HG03045 (cell line): Measurements from ENCODE around the gene ASPG.

ENCODE experiments used
- ATAC-seq: cut with Tn5 transposase; IDR thresholded peaks from one replicate; pipeline ENCODE4 v1.9.1; 2021; ENCODE audit warnings: mild to moderate bottlenecking, moderate library complexity; ENCODE audit not compliant: unreplicated experiment

Gene ASPG

GRCh38 chr14:104135121-104135903, 49.8 kb downstream of the ASPG start:
- no peak for ATAC-seq

- ATAC-seq = no peak
Measured at GRCh38 chr14:104135904-104136471, 50.5 kb downstream of the ASPG start.

DNA sequence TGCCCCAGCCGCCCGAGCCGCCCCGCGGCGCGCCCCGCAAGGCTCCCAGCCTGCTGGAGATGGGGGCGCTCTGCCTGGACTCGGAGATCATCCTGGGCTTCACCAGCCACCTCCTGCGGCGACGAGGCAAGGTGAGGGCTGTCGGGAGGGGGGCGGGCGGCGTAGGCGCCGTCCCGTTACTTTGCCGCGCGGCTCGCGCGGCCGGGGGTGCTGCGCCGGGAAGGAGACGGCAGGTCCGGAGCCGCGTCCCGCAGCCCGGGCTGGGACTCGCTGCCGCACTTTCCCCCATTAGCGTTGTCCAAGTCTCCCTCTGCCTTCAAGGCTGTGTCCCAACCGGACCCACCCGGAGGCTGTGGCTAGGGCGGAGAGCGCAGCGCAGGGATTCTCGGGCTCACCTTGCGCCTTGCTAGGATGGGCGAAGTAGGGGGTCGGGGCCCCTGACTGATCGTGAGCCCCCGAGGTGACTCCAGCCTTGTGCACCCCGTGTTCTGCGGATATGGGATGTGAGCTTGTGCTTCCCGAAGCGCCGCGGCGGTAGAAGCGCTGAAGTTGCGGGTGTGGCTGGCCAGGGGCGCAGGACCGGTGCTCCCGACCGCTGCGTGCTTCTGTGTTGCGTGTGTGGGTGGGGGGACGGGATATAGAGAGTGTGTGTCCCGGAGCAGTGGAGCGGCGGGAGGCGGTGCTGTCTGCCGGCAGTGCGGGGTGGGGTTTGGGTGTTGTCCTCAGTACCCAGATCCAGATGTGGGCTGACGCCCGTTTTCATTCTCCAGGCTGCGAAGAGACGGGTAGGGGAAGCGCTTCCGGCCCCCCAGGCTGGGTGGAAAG, 51.2 kb downstream of the ASPG start:
- ATAC-seq = no peak

- no peak for ATAC-seq
Measured at GRCh38 chr14:104137297-104138097, 52.0 kb downstream of the ASPG start.

GRCh38 chr14:104138098-104138717, 52.7 kb downstream of the ASPG start, which contains the start of gene KIF26A:
KIF26A (plus strand) TSS chr14:104138587; CDS start chr14:104138723, 136 bp downstream.
- no peak for ATAC-seq

DNA sequence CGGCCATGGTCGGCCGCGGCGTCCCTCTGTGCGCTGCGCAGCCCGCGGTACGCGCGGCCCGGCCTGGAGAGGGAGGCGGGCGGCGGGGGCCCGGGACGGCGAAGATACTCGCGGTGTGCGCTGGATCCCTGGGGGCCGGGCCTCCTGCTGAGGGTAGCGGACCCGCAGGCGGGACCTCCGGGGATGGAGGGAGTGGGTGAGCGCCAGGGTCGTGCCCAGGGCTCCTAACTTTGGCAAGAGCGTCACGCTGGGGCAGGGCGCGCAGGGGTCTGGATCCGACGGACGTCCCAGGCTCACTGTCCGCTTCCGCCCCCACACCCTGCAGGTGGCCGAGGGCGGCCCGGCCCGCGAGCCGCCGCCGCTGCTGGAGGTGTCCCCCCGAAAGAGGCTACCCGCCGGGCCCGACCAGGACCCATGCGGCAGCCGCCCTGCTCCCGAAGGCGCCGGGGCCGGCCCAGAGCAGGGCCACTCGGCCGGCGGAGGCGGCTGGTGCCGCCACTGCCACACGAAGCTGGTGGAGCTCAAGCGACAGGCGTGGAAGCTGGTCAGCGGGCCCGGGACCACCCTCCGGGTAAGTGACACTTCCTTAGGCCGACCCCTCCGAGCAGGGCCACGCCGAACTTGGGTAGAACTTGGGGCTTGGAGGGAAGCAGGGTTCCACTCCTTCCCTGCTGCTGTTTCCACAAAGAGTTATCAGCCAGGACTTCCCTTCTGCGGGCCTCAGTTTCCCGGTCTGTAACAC, 53.4 kb downstream of the ASPG start:
- ATAC-seq = no peak

GRCh38 chr14:104139460-104140212, 54.1 kb downstream of the ASPG start:
- ATAC-seq = no peak

- ATAC-seq = no peak
Measured at GRCh38 chr14:104140213-104140462, 54.6 kb downstream of the ASPG start.

DNA sequence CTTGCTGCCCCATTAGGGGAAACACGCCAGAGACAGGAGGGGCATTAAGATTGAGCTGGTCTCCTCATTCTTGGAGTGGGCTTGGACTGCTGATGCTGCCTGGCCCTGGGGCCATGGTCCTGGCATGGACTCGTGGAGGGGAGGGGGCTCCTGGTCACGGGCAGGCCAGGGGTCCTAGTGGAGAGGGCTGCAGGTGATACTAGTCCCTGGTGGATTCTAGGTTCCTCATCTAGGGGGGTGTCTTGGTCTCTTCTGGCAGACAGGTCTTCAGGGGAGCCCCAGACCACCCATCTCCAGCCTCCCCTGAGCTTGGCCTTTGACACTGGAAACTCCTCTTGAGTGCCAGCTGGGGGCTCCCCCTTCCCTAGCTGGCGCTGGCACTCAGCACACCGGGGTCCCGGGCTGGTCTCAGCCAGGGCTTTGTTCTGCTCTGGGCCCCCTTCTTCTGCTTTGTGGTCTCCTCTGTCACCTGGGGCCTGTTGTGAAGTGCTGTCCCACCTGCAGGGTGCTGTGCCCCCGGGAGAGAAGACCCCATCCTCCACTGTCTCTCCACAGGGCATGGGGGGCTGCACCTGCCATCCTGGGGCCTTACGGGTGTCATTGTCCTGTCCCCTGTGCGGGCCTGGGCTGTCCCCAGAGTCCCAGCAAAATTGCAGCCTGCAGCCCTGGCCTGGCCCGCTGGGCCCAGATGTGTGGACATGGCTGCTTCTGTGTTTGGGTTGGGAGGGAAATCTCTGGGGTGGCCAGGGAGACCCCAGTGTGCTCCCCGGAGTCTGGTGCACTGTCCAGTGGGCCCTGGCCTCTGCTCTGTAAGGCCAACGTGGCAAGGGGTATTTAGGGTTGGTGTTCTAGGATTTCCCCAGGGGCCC, 55.2 kb downstream of the ASPG start:
- no peak for ATAC-seq

GRCh38 chr14:104141621-104142091, 56.2 kb downstream of the ASPG start:
- no peak for ATAC-seq

GRCh38 chr14:104142136-104142945, 56.8 kb downstream of the ASPG start:
- ATAC-seq = no peak

DNA sequence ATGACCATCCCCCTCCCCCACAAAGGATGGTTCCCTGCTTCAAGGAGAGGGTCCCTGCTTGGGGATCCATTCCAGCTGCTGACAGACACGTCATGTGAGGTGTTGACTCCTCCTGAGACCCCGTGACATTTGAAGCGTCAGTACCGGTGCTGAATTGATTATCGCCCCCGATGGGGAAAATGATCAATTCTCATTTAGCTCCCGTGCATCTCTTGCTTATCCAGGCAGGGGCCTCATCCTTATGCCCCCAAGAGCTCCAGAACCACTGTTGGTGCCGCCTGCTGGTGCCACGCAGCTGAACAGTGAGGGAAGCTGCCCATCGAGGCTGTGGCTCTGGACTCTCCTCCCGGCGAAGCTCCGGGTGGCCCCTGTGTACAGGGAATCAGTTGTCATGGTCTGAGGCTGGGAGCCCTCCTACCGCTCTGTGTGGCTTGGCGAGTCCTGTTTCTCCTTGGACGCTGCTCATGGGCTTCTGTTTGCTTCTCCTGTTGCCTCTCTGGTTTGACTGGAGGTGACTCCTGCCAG, 57.5 kb downstream of the ASPG start:
- ATAC-seq = no peak

DNA sequence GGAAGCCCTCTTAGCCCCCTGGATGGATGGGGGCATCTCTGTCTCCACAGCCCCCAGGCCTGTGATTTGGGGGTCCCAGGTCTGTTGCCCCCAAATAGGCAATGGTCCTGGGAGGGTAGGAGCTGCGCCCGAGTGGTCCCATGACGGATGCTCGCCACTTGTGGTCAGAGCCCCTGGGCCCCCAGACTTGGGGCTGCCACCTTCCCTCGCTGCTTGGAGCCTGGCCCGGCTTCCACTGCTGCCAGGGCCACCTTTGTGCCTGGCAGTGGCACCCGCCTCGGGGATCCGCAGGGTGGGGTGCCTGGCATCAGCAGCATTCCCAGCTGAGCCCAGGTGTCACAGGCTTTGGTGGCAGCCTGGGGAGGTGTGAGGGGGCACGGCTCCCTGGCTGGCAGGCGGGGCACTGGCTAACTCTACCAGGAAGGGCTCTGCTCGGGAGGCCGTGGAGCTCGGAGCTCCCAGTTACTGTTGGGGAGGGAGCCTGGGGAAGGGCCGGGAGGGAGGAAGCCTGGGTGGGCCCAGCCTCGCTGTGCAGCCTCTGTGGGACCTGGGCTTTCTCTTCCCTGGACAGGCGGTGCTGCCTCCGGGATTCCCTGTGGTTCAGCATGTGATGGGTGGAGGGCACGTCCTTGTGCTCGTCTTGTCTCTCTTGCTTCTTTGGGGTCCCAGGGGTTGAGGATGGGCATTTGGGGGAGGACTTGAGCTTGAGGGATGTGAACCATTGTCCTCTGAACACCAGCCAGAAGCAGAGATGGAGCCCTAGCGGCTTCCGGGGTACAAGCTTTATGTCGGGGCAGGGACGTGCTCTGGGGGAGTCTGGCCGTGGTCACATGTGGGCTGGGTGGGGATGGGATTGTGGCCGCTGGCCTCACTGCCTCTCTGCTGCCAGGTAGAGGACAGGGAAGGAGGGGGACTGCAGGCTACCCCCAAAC, 58.3 kb downstream of the ASPG start:
- no peak for ATAC-seq

DNA sequence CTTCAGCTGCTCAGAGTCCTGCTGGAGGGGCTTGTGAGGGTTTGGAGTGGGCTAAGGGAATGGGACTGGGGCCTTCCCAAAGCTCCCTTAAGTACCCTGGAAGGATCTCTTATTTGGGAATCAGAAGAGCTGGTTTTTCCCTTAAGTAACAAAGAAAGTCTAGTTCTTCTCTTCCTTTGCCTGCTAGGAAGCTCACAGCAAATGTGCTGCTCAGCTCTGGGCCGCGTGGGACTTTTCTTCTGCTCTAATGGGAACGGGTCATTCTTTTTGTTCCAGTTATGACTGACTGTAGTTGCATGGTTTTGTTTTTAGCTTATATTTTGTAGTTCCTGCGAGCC, 58.9 kb downstream of the ASPG start:
- no peak for ATAC-seq

- ATAC-seq = no peak
Measured at GRCh38 chr14:104144911-104145825, 59.7 kb downstream of the ASPG start.
